Activated effector memory CD4-positive, alpha-beta T cell treated with anti-CD3 and anti-CD28 coated beads, Interleukin-2, amount 50 U/mL, for 16 hours (primary cell): ENCODE measurements around the gene MARCO.
"Not testable (repeated sequence)": the region's sequence is repeated elsewhere in the genome, so short reads cannot be mapped to it uniquely, and the experiment has no call there.

Source experiments
- DNase-seq: peaks from one replicate; pipeline ENCODE4 v3.0.0-alpha.2; 2020

The MARCO gene

DNA sequence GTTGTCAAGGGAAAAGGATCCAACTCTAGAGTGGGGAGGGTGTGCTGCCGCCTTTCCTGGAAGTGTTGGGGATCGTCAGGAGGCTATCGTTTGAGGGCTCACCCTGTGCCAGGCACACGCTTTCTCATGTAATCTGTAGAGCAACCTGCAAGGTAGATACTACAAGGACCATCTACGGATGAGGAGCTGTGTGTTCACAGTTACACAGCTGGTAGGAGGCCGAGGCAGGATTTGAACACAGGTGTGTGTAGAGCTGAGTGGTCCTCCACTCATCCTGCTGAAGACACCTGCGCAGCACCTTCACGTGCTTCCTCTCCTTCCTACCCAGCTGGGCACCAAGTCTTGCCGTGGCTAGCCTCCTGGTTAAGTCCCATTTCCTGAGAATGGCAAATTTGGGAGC is 68.3 kb downstream of the MARCO start:
- no peak for DNase-seq

DNA sequence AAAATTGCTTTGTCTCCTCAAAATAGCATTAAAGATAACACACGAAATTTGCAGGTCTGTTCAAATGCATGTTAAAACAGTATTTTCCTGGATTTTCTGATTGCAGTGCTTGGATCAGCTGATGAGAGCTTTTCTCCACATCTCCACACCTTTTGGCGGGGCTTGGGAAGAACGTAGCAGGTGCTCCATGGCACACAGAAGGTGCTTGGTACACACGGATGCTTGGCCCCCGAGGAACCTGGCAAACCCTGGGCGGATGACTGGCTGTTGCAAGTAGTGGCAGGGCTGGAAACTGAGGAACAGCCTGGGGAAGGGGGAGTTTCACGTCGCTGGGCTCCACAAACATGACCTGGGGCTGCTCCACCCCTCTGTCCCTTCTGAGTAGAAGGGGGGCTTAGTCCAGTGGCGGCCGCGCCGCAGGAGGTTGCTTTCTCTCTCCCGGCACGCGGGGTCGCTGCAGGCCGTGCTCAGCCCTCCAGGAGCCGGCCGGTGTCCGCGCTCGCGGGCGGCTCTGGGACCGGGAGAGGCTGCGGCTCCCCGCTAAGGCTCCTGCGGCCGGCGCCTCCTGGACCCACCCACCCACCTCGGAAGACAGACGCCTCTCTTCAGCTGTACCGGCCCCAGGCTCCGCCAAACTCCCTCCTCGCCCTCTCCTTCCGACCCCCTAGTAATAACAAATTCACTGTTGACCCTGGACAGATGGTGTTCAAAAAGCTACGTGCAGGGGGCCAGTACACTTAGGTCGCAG is 69.3 kb downstream of the MARCO start:
- no peak for DNase-seq

DNA sequence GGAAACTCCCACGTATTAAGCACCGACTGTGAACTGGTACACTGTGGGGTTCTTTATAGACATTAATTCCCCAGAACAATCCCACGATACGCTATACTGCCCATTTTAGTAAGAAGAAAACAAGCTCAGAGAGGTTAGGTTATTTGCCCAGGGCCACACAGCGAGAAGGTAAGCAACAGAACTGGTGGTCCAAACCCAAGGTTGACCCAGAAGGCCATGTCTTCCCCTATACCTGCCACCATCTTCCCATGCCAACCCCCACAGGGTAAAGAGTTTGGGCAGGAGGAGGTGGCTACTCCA is 69.9 kb downstream of the MARCO start:
- no peak for DNase-seq

DNA sequence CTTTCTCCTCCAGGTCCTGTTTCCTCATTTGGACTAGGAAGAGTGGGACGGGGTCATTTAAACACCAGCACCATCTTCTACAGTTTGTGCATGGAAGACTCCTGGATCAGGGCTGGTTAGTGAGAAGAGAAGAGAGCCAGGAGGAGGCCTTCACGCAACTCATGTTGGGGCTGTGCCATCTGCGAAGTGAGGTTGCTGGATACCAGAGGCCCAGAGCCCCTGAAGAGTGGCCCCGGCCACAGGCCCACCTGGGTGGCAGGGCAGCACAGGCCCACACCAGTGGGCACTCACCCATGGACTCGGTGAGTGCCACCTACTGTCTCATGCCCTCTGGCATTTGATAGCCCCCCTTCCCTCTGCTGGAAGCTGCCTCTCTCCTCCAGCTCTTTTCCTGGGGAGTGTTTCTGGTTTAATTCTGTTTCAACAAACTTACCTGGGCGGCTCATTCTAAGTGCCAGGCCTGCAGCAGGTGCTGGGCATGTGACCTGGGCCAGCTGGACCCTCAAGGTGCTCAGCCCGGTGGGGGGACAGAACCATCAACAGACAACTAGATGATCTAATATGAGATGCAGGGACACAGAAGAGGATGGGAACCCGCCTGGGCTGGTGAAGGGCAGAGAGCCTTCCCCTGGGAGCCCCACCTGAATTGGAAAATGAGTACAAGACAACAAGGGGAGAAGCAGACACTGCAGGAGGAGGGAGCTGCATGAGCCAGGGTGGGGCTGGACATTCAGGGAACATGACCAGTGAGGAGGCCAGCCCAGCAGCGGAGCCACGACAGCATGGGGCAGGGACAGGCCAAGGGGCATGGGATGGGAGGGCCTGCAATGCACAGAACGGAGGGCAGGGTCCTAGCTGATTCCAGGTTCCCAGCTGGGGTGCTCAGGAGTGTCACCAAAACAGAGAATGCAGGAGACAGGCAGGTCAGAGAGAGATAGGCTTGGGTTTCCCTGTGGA is 70.6 kb downstream of the MARCO start:
- no peak for DNase-seq

DNA sequence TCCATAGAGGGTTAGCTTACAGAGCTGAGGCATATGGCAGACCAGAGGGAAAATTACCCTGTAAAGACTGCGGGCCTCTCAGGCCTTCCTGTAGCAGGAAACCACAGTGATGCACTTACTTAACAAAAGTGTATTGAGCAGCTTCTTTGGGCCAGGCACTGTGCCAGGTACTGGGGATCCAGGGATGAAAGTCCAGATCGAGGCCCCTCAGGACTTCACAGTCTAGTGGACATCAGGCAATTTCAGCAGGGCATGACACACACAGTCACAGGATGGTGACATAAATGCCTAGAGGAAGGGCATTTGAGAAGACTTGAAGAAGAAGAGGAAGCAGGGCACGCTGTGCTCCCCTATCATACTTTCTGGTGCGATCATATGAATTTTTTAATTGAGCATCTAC is 71.7 kb downstream of the MARCO start:
- no peak for DNase-seq

DNA sequence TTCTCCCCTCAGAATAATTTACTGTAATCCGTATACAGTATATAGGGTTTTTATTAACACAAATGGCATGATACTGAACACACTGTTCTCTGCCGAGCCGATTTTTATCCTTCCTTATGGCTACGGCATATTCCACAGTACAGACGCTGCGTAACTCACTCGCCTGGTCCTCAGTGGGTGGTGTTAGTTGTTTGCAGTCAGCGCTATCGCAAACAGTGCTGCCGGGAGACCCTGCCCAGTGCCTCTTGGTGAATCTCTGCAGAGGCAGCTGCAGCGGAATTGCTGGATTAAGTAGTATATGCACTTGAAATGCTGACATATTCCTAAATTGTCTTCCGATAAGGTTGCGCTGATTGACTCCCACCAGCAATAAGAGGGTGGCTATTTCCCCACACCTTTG is 73.9 kb downstream of the MARCO start:
- no peak for DNase-seq

DNA sequence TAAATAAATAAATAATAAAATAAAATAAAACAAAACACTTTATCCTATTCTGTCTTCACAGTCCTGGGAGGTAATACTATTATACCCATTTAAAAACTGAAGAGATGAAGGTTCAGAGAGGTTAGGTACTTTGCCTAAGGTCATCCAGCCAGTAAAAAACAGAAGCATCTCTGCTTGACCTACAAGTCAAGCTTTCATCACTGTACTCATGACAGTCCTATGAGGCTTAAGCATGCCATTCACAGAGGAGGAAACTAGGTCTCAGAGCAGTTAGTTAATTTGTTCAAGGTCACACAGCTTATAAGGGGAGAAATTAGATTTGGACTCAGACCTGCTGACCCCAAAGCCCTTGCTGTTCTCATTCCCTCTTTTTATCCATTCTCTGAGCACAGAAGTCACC is 77.5 kb downstream of the MARCO start:
- no peak for DNase-seq

DNA sequence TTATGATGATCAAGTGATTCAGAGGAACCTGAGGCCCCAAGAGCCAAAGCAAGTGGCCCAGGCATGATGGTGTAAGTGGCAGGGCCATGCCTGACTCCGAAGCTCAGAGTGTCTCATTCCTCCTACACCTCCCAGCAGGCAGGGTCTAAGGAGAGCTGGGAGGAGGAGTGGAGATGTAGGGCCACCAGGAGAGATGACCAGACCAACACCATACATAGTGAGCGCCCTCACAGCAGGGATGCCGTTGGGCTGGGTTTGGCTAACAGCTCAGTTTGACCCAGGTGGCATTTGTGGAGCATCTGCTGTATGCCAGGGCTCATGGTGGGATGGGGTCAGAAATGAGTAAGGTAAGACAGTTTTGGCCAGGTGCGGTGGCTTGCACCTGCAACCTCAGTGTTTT is 80.7 kb downstream of the MARCO start:
- DNase-seq: no peak

DNA sequence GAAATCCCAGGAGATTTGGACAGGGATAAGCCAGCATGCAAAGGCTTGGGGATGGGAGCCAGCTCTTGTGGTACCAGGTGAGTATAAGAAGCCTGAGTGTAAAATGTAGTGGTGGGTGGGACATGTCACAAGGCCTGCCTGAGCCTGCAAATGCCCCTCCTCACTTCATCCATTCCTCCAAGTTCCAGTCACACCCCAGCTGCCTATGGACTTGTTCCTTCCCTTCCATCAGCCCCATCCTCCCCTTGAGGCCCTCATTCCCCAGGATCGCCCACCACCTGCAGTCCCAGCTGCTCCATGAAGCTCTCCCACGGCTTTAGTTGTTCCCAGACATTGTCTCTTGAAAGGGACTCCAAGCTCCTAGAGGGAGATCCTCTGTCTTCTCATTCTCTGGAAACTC is 81.5 kb downstream of the MARCO start:
- no peak for DNase-seq

DNA sequence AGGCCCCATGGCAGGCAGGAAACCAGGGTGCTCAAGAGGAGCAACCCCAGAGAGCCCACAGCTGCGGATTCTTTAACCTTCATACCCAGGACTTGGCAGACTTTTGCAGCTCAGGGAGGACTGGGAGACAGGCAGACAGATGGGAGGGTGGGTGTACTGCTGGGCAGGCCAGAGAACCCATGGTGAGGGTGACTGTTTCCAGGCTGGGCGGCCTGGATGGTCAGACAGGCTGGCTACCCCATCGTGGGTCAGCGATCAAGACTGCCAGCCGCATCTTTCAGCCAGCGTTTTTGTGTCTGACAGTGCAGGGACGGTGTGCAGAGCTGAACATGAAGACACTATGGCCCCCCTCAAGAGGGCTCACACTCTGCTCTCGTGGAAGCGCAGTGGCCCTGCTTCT is 82.2 kb downstream of the MARCO start:
- no peak for DNase-seq

DNA sequence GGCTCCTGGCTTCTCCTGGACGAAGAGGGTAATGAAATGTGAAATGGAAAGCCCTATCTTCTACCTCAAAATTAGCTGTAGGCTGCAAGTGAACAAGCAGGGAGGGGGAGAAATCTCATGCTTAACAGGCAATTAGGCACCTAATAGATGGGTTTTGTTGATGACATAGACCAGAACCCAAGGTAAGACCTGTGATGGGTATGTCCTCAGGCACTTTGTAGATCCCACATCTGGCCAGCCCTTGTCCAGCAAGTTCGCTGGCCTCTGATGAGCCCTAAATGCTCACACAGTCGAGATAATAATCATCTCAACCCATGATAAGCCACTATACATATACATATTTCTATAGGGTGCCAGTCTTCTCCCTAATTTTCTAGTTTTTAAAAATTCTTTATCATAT is 82.6 kb downstream of the MARCO start:
- no peak for DNase-seq

DNA sequence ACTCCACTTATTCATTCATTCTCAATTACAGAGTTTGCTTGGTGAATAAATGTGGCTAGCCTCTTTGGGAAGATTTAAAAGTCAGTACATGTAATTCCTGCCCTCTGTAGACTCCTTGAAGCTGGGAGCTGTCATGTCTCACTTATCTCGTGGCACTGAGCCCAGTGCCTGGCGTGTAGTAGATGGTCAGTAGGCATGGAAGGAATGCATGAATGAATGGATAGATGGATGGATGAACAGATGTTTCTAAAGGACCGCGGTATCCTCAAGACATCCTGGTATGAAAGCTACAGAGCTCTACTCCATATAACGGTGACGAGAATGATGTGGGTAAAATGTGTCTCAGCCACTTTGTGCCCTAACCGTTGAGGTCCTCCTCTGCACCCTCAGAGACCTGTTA is 83.0 kb downstream of the MARCO start:
- DNase-seq: no peak

DNA sequence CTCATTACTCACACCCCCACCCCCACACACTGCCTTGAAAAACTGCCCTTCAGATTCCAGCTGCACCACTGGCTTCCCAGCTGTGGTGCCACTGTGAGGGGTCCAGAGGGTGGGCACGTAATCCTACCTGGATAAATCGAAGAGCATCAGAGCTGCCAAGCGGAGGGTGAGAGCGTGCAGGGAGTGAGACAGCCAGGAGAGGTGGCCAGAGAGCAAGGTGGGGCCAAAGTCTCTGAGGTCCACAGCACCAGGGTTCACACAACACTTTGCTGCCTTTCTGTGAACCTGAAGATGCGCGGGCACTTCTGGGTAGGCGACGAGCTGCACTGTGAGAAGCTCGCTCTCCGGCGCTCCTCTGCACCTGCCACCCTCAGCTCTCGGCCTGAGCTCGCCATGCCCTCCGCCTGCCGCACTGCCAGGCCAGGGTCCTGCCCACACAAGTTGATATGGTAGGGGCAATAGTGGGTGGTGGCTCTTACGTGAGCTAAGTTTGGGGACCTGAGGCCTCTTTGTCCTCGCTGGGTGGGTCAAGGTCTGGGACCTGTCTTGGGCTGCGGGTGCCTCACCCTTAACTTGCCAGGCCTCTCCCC is 83.9 kb downstream of the MARCO start:
- no peak for DNase-seq

DNA sequence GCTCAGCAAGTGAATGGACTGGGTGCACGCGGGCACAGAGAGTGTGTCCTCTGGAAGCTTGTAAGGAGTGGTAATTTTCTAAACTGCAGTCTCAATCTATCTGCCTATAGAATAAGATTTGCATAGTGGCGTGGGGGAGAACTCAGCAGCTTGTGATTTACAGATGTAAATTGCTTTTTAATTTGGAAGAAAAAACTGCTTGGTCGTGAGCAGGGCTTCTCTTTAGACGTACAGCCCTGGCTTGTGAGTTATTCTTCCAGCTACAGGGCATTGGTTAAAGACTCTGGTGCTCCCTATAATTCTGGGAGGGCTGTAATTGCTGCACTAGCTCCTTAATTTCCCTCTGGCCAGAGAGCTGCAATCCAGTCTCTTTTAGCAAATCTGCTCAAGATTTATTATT is 84.9 kb downstream of the MARCO start:
- no peak for DNase-seq

DNA sequence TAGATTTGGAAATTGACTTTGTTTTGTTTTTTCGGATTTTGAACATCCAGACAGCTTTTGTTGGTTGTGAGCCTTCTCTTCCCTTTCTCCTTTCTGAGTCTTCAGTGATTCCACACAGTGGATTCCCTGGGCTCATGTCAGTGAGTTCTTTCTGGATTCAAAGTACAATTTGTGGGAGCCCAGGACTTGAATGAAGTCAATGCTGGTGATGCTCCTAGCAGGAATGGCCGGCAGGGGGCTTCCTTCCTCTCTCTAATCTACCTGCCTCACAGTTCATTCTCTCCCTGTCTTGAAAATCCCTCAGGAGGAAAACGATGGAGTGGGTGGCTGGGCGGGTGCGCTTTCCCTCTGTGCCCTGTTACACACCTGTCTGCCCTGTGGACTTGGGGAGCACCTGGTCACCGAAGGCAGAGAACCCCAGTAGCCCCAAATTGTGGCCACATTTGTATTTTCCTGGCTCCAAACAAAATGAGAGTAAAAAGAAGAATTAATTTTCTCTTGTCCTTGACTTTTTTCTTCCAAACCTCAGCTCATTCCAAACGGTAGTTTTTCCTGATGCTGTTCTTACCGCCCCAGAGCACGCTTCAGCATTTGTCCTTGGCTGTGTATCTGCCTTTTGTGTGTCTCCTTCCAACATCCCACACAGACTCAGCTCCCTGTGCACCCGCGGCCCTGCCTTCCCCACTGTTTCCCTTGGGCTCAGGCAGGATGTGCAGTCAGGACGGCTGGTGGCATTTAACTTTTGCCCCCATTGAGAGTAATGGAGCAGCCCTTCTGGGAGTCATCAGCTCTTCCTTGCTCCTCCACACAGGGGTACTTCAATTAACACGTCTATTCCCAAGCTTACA is 86.6 kb downstream of the MARCO start:
- no peak for DNase-seq

DNA sequence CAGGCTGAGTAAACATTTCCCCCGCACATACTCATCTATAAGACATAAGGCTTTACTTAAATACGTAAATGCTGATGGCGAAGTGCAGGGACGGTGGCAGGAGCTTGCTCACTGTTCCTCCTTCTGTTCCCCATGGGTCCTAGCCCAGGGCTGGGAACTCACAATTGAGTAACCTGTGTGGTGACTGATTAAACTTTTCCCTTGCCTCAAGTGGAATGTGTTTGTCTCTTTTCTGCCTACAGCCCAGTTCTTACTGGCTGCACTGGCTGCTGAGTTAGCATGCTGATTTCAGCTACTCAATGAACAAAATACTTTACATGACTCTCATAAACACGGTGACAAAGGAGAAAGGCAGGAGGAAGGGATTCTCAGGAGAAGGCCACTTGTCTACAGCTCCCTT is 87.3 kb downstream of the MARCO start:
- no peak for DNase-seq

DNA sequence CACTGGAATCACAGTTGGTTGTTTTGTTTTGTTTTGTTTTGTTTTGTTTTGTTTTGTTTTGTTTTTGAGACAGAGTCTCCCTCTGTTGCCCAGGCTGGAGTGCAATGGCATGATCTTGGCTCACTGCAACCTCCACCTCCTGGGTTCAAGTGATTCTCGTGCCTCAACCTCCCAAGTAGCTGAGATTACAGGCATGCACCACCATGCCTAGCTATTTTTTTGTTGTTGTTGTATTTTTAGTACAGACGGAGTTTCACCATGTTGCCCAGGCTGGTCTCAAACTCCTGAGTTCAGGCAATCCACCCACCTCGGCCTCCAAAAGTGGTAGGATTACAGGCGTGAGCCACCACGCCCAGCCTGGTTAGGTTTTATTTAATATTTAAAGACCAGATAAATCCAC is 95.9 kb downstream of the MARCO start:
- DNase-seq: not testable (repeated sequence)

DNA sequence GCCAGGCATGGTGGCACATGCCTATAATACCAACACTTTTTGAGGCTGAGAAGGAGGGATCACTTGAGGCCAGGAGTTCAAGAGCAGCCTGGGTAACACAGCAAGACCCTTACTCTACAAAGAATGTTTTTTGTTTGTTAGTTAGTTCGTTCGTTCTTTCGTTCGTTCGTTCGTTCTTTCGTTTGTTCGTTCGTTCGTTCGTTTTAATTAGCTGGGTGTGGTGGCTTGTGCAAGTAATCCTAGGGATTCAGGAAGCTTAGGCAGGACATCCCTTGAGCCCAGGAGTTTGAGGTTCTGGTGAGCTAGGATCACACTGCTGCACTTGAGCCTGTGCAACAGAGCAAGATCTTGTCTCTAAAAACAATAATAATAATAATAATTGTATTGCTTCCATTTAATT is 98.7 kb downstream of the MARCO start:
- no peak for DNase-seq
